GM19351 (cell line): ENCODE data around the gene DAAM1.

Experiments used
- ATAC-seq: cut with Tn5 transposase; IDR thresholded peaks from one replicate; pipeline ENCODE4 v1.9.1; 2021; ENCODE audit warnings: mild to moderate bottlenecking, moderate library complexity; ENCODE audit not compliant: unreplicated experiment

Gene DAAM1

GRCh38 chr14:59356767-59357166, 168.3 kb downstream of the DAAM1 start:
- ATAC-seq: peak; percentile 82

DNA sequence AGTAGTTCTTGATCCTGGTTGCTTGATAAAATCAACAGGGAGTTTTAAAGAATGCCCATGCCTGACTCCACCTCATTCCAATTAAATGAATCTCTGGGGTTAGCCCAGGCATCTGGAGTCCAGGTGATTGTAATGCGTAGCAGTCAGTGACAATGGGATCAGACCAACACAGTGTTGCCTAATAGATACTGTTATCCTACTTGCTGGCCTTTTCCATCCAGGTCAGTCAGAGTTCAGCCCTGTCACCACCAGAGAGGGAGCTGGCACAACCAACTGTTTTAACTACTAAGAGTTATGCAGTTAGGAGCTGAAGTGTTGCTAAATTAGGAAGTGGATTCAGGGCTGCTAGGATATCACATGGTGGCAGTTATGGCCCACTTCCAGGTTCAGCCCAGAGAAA, 169.6 kb downstream of the DAAM1 start:
- ATAC-seq: no peak

GRCh38 chr14:59358784-59359183, 170.3 kb downstream of the DAAM1 start:
- no peak for ATAC-seq

GRCh38 chr14:59359431-59360124, 171.1 kb downstream of the DAAM1 start:
- ATAC-seq: no peak

- ATAC-seq: no peak
Observed at GRCh38 chr14:59360233-59360632, 171.8 kb downstream of the DAAM1 start.

- ATAC-seq: no peak
Observed at GRCh38 chr14:59360923-59361794, 172.7 kb downstream of the DAAM1 start.

DNA sequence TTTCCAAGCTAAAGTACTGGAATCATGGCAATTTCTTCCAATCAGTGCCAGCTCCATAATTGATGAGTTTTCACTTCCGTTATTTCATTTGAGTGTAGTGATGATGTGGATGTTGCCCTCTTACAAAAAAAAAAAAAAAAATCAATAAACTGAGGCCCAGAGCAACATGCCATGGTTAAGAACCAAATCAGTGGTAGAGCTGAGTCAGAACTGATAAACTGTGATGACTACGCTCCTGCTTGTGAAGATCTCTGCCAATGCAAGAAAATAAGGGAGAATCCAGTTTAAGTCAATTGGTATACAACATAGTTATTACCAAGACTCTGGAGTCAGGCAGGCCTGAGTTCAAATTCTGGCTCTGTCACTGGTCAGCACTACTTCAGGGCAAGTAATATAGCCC, 174.0 kb downstream of the DAAM1 start:
- ATAC-seq: no peak

DNA sequence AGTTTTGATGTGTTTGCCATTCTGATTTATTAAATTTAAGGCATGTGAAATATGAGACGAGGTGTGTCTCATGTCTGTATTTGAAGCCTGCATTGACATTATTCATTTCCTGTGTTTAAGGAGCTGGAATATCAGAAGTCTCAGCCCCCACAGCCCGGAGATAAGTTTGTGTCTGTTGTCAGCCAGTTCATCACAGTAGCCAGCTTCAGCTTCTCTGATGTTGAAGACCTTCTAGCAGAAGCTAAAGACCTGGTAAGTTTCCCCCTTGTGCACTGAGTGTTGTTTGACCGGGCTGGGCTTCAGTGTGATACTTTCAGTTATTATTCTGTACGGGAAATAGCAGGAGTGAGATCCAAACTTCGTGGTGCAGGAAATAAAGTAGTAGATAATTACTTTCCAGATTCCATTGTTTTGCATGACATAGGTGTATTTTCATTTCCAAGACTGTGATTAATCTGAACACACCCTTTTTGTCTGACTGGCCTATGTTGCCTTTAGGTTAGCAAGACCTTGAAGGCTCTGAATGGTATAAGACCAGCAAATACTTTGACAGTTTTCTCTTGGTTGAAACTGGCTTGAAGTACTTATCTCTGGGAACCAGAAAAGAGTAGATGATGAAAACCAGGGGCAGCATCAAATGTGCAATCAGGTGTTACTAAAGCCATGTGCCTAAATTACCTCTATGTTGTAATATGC, 175.2 kb downstream of the DAAM1 start:
- ATAC-seq: no peak

DNA sequence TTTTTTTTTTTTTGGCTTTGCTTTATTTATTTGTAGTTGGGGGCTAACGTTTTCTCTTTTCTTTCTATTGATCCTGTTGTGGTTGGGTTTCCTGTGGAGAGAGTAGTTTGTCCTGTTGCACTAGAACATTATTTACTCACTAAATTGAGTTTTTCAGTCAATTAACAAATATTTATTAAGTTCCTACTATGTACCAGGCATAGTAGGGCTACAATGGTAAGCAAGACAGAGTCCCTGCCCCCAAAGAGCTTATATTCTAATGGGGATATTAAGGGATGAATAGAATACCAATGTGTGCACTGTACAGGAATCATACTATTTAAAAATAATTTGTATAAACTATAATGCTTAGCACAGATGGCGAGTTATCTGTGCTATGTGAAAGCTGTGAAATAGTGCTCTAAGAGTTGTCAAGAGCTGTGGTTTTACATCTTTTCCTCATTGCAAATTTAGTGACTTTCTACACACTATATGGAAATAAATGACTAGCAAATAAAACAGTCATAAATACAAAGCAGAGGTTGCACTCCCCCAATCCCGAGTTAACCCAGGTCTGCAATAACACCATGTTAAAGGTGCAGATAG, 181.8 kb downstream of the DAAM1 start:
- ATAC-seq: no peak

- ATAC-seq: no peak
Observed at GRCh38 chr14:59371771-59372170, 183.3 kb downstream of the DAAM1 start.

- ATAC-seq: no peak
Observed at GRCh38 chr14:59374048-59374447, 185.6 kb downstream of the DAAM1 start.

DNA sequence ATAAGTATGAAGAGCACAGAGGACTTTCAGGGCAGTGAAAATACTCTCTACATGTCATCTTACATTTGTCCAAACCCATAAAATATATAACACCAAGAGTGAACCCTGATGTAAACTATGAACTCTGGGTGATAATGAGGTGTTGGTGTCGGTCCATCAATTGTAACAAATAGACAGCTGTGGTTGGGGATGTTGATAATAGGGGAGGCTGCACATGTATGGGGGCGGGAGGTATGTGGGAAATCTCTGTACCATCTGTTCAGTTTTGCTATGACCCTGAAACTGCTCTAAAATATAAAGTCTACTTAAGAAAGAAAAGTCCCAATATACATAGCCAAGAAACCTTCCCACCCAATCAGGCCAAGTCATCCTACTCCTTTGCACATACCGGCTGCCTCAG, 188.2 kb downstream of the DAAM1 start:
- ATAC-seq: no peak

GRCh38 chr14:59377491-59377890, 189.0 kb downstream of the DAAM1 start:
- no peak for ATAC-seq

DNA sequence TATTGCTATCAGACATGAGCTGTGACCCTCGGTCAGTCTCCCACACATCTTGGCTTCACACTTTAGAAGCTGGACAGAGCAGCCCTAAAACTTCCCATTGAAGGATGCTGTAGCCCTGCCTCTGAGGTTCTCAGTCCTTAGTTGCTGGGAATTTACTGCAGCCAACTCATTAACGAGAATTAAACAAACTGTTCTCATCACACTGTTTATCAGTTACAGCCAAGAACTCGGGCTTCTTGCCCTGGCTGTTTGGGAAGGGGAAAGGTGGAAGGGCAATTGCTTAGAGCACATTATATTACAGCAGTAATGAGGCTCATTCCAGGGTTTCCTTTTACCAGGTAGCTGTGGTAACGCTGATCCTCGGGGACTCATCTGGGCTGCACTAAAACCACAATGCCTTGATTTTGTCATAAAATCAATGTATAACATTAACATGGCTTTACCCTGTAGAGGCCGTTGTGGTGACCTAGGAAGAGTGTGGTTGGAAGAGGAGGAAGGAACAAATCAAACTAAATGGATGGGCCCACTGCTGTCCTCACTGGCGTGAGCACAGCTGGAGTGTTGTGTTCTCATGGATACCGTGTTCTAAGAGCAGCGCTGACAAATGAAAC, 189.6 kb downstream of the DAAM1 start:
- ATAC-seq: no peak

- ATAC-seq: no peak
Observed at GRCh38 chr14:59389936-59390335, 201.5 kb downstream of the DAAM1 start.

GRCh38 chr14:59391388-59391787, 202.9 kb downstream of the DAAM1 start:
- ATAC-seq: no peak

- ATAC-seq: no peak
Observed at GRCh38 chr14:59394268-59394667, 205.8 kb downstream of the DAAM1 start.

DNA sequence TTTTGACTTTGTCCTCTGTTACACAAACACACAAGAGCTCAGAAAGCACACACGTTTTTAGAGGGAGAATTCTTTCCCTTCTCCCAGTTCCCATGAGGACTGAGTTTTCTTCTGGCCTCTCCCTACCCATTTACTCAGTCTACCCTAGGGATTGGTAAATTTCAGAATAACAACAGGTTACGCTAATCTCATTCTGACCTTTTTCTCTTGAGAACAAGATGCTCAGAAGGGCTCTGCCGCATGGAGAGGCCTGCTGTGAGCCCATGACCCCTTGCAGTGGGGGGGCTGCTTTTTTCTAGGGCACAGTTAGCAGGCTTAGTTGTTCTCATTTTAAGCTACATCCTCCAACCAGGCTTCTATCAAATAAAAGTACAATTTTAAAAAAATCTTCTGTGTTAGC, 207.2 kb downstream of the DAAM1 start:
- ATAC-seq: no peak

DNA sequence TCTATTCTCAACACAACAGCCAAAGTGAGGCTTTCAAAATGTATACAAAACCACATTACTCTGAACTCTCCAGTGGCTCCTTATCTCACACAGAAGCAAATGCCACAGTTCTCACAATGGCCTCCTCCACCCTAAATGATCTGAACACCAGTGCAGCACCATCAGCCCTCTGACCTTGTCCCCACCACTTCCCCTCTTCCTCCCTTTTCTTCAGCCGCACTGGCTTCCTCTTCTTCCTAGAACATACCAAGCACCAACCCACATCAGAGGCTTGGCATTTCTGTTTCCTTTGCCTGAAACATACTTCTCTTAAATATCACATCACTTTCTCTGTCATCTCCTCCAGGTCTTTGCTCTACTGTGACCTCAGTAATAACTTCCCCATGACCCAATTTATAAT, 210.4 kb downstream of the DAAM1 start:
- ATAC-seq: no peak

- ATAC-seq: no peak
Observed at GRCh38 chr14:59406454-59407245, 218.2 kb downstream of the DAAM1 start.
